OCI-LY3 (cell line): ENCODE measurements around the gene CTAG2.
"Not testable (repeated sequence)": the region's sequence is repeated elsewhere in the genome, so short reads cannot be mapped to it uniquely, and the experiment has no call there.

Experiments used
- CTCF ChIP-seq: fragments of 200-600, 300-600 bp; sonication (generic); IDR thresholded peaks from 2 replicates; pipeline ENCODE4 v1.5.1; 2014; ENCODE audit warnings: antibody characterized with exemption, low read length, low read depth
- EZH2phosphoT487 ChIP-seq: fragments of 200-600 bp; shearing (Covaris generic); IDR thresholded peaks from 2 replicates; pipeline ENCODE4 v1.6.1; 2018; ENCODE audit warnings: antibody characterized with exemption, mixed run types, low read depth

DNA sequence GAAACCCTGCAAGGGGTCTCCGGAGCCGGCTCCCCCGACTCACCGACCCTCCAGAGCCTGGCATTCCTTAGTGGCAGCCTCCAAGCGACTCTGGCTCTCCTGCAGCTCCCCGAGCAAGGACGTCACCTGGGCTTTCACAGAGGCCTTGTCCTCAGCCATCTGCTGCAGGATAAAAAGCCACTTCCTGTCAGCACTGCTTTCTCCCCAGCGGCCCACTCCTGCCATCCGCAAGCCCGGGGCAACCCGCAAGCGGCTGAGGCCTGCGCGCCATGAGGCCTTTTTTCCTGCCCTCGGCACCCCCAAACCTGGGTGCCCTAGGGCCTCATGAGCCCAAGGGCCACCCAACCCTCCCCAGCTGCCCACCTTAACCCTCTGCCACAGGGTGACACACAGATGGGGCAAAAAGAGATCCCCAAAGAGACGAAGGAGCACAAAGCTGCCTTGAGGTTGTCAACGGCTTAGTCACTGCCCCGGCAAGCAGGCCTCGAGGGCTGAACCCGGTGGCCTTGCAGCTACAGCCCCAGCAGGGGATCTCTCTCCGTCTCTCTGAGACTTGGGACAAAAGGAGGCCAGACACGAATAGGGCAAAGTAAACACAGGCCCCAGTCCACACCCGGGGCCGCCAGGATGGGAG, 7.5 kb downstream of the CTAG2 start:
- TF ChIP-seq CTCF, EZH2phosphoT487: not testable (repeated sequence)
